HepG2 (cell line): Measurements from ENCODE around the gene SIRPA. TPM values are rescaled to one million over a fixed set of nuclear protein-coding genes. Genes with fewer than 3 reads are reported as not detected.

Source experiments
- BRCA1 ChIP-seq: sonication (generic); formaldehyde crosslinking; IDR thresholded peaks from 2 replicates; pipeline ENCODE4 v1.4.0; 2020; ENCODE audit warnings: missing genetic modification reagents
- CEBPB ChIP-seq: IDR thresholded peaks from 2 replicates; pipeline ENCODE4 v1.6.1; 2011; ENCODE audit warnings: low read depth, low read length, improper control_type of control experiment, borderline replicate concordance
- EP300 ChIP-seq, 3 experiments: sonication (generic) in 1 of 3; formaldehyde crosslinking in 1 of 3; IDR thresholded peaks; 2 replicates each; pipeline versions ENCODE4 v1.5.1 to v1.6.1; 2011 to 2020; ENCODE audit warnings: low read depth in 2 of 3, low read length in 2 of 3, borderline replicate concordance in 1 of 3, improper control_type of control experiment in 1 of 3, mild to moderate bottlenecking in 1 of 3, missing genetic modification reagents in 1 of 3, moderate library complexity in 1 of 3
- JDP2 ChIP-seq: sonication (generic); formaldehyde crosslinking; IDR thresholded peaks from 2 replicates; pipeline ENCODE4 v1.8.1; 2022; ENCODE audit warnings: missing genetic modification reagents, borderline replicate concordance
- MXI1 ChIP-seq: IDR thresholded peaks from 3 replicates; pipeline ENCODE4 v1.6.1; 2012; ENCODE audit warnings: low read depth, low read length, inconsistent platforms, borderline replicate concordance
- NBN ChIP-seq: fragments of 450-650 bp; conservative IDR thresholded peaks from 2 replicates; pipeline ENCODE4 v1.6.1; 2017
- REL ChIP-seq: sonication (generic); formaldehyde crosslinking; conservative IDR thresholded peaks from 2 replicates; pipeline ENCODE4 v1.8.0; 2022; ENCODE audit warnings: mild to moderate bottlenecking, missing genetic modification reagents, moderate library complexity
- SMARCE1 ChIP-seq: fragments of 450-650 bp; IDR thresholded peaks from 2 replicates; pipeline ENCODE4 v1.6.1; 2017; ENCODE audit warnings: borderline replicate concordance
- SYNCRIP ChIP-seq: fragments of 200-400 bp; formaldehyde crosslinking; IDR thresholded peaks from 2 replicates; pipeline ENCODE4 v1.6.1; 2018; ENCODE audit warnings: mild to moderate bottlenecking, low read depth, low read length; ENCODE audit not compliant: insufficient read depth
- XBP1 ChIP-seq: sonication (generic); formaldehyde crosslinking; IDR thresholded peaks from 2 replicates; pipeline ENCODE4 v1.5.0; 2020; ENCODE audit warnings: missing genetic modification reagents
- ZFX ChIP-seq: sonication (generic); formaldehyde crosslinking; IDR thresholded peaks from 2 replicates; pipeline ENCODE4 v1.4.0; 2020; ENCODE audit warnings: mild to moderate bottlenecking, low read depth, missing genetic modification reagents, moderate library complexity
- ZNF296 ChIP-seq: sonication (generic); formaldehyde crosslinking; conservative IDR thresholded peaks from 2 replicates; pipeline ENCODE4 v1.5.0; 2020; ENCODE audit warnings: mild to moderate bottlenecking, missing genetic modification reagents
- ZNF331 ChIP-seq: sonication (generic); formaldehyde crosslinking; IDR thresholded peaks from 2 replicates; pipeline ENCODE4 v1.4.0; 2020; ENCODE audit warnings: missing genetic modification reagents
- ZNF713 ChIP-seq: sonication (generic); formaldehyde crosslinking; IDR thresholded peaks from 2 replicates; pipeline ENCODE4 v1.4.0; 2020; ENCODE audit warnings: mild to moderate bottlenecking, missing genetic modification reagents
- ZSCAN20 ChIP-seq: sonication (generic); formaldehyde crosslinking; IDR thresholded peaks from 2 replicates; pipeline ENCODE4 v1.4.0; 2020; ENCODE audit warnings: missing genetic modification reagents, mild to moderate bottlenecking, borderline replicate concordance
- polyA plus RNA-seq, 8 experiments: library from polyadenylated mRNA; depleted of rRNA in 3 of 8; stranded (reverse) in 7 of 8; unstranded in 1 of 8; fragments of >200 nt; fragmentation: Illumina TruSeq in 4 of 8; extraction: Trizol in 4 of 8; gene quantifications; 2 replicates each; pipeline versions ENCODE4 v1.2.1 to v1.2.3, GENCODE V29; 2011 to 2016; ENCODE audit warnings: low read depth in 4 of 8, missing spikeins in 1 of 8, mixed read lengths in 1 of 8; ENCODE audit not compliant: insufficient read depth in 1 of 8
- total RNA-seq, 5 experiments: library from RNA; depleted of rRNA; stranded (reverse); fragments of >200 nt; fragmentation: Illumina TruSeq; extraction: Trizol; gene quantifications; 2 replicates each; pipeline ENCODE4 v1.2.3, GENCODE V29; 2016; ENCODE audit warnings: low read depth in 1 of 5
- TF ChIP-seq, protein P1 (sequence below): sonication (generic); formaldehyde crosslinking; IDR thresholded peaks from 2 replicates; pipeline ENCODE4 v1.4.0; 2020; ENCODE audit warnings: mild to moderate bottlenecking, missing genetic modification reagents
- TF ChIP-seq, protein P2 (sequence below): sonication (generic); formaldehyde crosslinking; IDR thresholded peaks from 2 replicates; pipeline ENCODE4 v1.4.0; 2020; ENCODE audit warnings: missing genetic modification reagents
- TF ChIP-seq, protein P3 (sequence below): sonication (generic); formaldehyde crosslinking; IDR thresholded peaks from 2 replicates; pipeline ENCODE4 v1.8.0; 2022; ENCODE audit warnings: missing genetic modification reagents, mild to moderate bottlenecking, inconsistent platforms, borderline replicate concordance
- TF ChIP-seq, protein P4 (sequence below): conservative IDR thresholded peaks from 2 replicates; pipeline ENCODE4 v1.6.1; 2018; ENCODE audit warnings: missing genetic modification reagents
- TF ChIP-seq, protein P5 (sequence below): sonication (generic); formaldehyde crosslinking; IDR thresholded peaks from 2 replicates; pipeline ENCODE4 v1.4.0; 2020; ENCODE audit warnings: missing genetic modification reagents
- TF ChIP-seq, protein P6 (sequence below): sonication (generic); formaldehyde crosslinking; conservative IDR thresholded peaks from 2 replicates; pipeline ENCODE4 v1.8.0; 2022; ENCODE audit warnings: missing genetic modification reagents

SIRPA gene
- total and polyA plus RNA-seq, 2 of the 13 experiments (the other 11 are each of a cell fraction or from before 2014, with no cell fraction given): 7.2 to 17.6 TPM

DNA sequence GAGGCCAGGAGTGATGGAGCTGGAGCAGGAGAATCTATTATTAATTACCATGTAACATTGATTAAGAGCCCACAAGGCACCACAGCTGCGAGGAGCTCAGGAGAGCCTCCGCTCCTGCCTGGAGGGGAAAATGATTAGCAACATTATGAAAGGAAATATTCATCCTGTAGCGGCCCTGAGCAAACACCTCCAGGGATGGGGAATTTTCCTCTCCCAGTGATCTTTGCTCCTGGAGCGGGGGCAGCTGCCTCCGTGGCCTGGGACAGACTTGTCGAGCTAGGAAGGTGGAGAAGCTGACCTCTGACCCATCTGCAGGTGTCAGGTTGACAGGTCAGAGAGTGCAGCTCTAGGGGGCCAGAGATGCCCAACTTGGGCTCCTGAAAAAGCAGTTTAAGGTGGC lies 40.1 kb upstream of the SIRPA start (continued):
- TF ChIP-seq SYNCRIP (no peak), ZNF713 (CRISPR knock-in tag) (no peak), BRCA1 (CRISPR knock-in tag) (no peak), SMARCE1 (no peak), ZNF331 (CRISPR knock-in tag) (peak; percentile 75; the same call in 1 of the 2 replicates), CEBPB (no peak), ZNF296 (CRISPR knock-in tag) (no peak), ZFX (CRISPR knock-in tag) (no peak), ZSCAN20 (no peak), MXI1 (no peak), EP300 (IDR thresholded peaks at IDR 0.05; ENCODE audit: low read depth in 2 of 2, low read length in 2 of 2) (peak in 1 of 2 experiments; percentile 78; a peak in 2 of 4 replicates), EP300 (CRISPR knock-in tag; IDR thresholded peaks at IDR 0.05; ENCODE audit: borderline replicate concordance) (no peak), JDP2 (CRISPR knock-in tag) (no peak), NBN (no peak), XBP1 (CRISPR knock-in tag) (no peak), REL (no peak)
- TF ChIP-seq, protein P1, sequence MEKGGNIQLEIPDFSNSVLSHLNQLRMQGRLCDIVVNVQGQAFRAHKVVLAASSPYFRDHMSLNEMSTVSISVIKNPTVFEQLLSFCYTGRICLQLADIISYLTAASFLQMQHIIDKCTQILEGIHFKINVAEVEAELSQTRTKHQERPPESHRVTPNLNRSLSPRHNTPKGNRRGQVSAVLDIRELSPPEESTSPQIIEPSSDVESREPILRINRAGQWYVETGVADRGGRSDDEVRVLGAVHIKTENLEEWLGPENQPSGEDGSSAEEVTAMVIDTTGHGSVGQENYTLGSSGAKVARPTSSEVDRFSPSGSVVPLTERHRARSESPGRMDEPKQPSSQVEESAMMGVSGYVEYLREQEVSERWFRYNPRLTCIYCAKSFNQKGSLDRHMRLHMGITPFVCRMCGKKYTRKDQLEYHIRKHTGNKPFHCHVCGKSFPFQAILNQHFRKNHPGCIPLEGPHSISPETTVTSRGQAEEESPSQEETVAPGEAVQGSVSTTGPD: no peak
- TF ChIP-seq, protein P2, sequence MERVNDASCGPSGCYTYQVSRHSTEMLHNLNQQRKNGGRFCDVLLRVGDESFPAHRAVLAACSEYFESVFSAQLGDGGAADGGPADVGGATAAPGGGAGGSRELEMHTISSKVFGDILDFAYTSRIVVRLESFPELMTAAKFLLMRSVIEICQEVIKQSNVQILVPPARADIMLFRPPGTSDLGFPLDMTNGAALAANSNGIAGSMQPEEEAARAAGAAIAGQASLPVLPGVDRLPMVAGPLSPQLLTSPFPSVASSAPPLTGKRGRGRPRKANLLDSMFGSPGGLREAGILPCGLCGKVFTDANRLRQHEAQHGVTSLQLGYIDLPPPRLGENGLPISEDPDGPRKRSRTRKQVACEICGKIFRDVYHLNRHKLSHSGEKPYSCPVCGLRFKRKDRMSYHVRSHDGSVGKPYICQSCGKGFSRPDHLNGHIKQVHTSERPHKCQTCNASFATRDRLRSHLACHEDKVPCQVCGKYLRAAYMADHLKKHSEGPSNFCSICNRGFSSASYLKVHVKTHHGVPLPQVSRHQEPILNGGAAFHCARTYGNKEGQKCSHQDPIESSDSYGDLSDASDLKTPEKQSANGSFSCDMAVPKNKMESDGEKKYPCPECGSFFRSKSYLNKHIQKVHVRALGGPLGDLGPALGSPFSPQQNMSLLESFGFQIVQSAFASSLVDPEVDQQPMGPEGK (CRISPR knock-in tag): peak; percentile 96
- TF ChIP-seq, protein P3, sequence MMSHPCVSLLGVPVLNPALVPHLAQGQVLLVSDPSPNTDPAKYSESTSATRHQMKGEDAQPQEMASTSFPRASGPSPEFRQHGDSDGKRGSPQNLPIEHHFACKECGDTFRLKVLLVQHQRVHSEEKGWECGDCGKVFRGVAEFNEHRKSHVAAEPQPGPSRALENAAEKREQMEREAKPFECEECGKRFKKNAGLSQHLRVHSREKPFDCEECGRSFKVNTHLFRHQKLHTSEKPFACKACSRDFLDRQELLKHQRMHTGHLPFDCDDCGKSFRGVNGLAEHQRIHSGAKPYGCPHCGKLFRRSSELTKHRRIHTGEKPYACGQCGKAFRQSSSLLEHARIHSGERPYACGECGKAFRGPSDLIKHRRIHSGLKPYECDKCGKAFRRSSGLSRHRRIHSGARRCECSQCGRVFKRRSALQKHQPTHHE: no peak
- TF ChIP-seq, protein P4, sequence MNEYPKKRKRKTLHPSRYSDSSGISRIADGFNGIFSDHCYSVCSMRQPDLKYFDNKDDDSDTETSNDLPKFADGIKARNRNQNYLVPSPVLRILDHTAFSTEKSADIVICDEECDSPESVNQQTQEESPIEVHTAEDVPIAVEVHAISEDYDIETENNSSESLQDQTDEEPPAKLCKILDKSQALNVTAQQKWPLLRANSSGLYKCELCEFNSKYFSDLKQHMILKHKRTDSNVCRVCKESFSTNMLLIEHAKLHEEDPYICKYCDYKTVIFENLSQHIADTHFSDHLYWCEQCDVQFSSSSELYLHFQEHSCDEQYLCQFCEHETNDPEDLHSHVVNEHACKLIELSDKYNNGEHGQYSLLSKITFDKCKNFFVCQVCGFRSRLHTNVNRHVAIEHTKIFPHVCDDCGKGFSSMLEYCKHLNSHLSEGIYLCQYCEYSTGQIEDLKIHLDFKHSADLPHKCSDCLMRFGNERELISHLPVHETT (CRISPR knock-in tag): no peak
- TF ChIP-seq, protein P5, sequence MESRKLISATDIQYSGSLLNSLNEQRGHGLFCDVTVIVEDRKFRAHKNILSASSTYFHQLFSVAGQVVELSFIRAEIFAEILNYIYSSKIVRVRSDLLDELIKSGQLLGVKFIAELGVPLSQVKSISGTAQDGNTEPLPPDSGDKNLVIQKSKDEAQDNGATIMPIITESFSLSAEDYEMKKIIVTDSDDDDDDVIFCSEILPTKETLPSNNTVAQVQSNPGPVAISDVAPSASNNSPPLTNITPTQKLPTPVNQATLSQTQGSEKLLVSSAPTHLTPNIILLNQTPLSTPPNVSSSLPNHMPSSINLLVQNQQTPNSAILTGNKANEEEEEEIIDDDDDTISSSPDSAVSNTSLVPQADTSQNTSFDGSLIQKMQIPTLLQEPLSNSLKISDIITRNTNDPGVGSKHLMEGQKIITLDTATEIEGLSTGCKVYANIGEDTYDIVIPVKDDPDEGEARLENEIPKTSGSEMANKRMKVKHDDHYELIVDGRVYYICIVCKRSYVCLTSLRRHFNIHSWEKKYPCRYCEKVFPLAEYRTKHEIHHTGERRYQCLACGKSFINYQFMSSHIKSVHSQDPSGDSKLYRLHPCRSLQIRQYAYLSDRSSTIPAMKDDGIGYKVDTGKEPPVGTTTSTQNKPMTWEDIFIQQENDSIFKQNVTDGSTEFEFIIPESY (CRISPR knock-in tag): no peak
- TF ChIP-seq, protein P6, sequence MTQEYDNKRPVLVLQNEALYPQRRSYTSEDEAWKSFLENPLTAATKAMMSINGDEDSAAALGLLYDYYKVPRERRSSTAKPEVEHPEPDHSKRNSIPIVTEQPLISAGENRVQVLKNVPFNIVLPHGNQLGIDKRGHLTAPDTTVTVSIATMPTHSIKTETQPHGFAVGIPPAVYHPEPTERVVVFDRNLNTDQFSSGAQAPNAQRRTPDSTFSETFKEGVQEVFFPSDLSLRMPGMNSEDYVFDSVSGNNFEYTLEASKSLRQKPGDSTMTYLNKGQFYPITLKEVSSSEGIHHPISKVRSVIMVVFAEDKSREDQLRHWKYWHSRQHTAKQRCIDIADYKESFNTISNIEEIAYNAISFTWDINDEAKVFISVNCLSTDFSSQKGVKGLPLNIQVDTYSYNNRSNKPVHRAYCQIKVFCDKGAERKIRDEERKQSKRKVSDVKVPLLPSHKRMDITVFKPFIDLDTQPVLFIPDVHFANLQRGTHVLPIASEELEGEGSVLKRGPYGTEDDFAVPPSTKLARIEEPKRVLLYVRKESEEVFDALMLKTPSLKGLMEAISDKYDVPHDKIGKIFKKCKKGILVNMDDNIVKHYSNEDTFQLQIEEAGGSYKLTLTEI (CRISPR knock-in tag): no peak
